IgD-negative memory B cell (primary cell): Measurements from ENCODE around the gene PRR23E. TPM values are rescaled to one million over a fixed set of nuclear protein-coding genes. Genes with fewer than 3 reads are reported as not detected.

Source experiments
- H3K27ac Mint-ChIP-seq, 3 donors: one replicate each; pipeline ENCODE4 v1.8.0; 2020 to 2022; ENCODE audit warnings: mild to moderate bottlenecking in 3 of 3, mixed read lengths in 3 of 3, moderate library complexity in 1 of 3
- H3K27me3 Mint-ChIP-seq: one replicate; pipeline ENCODE4 v1.8.0; 2021; ENCODE audit warnings: mixed read lengths
- H3K36me3 Mint-ChIP-seq: one replicate; pipeline ENCODE4 v1.8.0; 2020; ENCODE audit warnings: mild to moderate bottlenecking, mixed read lengths
- H3K4me1 Mint-ChIP-seq, 3 donors: one replicate each; pipeline ENCODE4 v1.8.0; 2020 to 2022; ENCODE audit warnings: mixed read lengths in 3 of 3, mild to moderate bottlenecking in 1 of 3
- H3K4me3 Mint-ChIP-seq, 4 donors: one replicate each; pipeline ENCODE4 v1.8.0; 2020 to 2022; ENCODE audit warnings: mild to moderate bottlenecking in 4 of 4, mixed read lengths in 4 of 4, moderate library complexity in 3 of 4
- H3K9me3 Mint-ChIP-seq, 3 donors: one replicate each; pipeline ENCODE4 v1.8.0; 2020 to 2021; ENCODE audit warnings: mixed read lengths in 3 of 3, mild to moderate bottlenecking in 1 of 3
- polyA plus RNA-seq: library from polyadenylated mRNA; unstranded; fragments of 300-500 nt; fragmentation: Illumina TruSeq; gene quantifications from one replicate; pipeline ENCODE4 v1.2.3, GENCODE V29; 2021

PRR23E gene
- polyA plus RNA-seq, 1 donor from 2014 or later: not detected

GRCh38 chr3:127158614-127159229 is 34.2 kb upstream of the PRR23E start:
- H3K4me1 Mint-ChIP-seq: no peaks in the 10 kb centered on the region
- H3K36me3 Mint-ChIP-seq: no peaks in the 10 kb centered on the region
- H3K27me3 Mint-ChIP-seq: peaks cover 11% of the 10 kb centered on the region
- H3K27ac Mint-ChIP-seq: no peak overlapping the region
- no peaks in the 10 kb centered on the region for H3K9me3 Mint-ChIP-seq
- H3K4me3 Mint-ChIP-seq: no peak overlapping the region

GRCh38 chr3:127159543-127159942 is 33.4 kb upstream of the PRR23E start:
- H3K4me3 Mint-ChIP-seq: no peak overlapping the region
- H3K27ac Mint-ChIP-seq: no peak overlapping the region
- no peaks in the 10 kb centered on the region for H3K4me1 Mint-ChIP-seq

GRCh38 chr3:127161236-127161635 is 31.7 kb upstream of the PRR23E start:
- no peak overlapping the region for H3K27ac Mint-ChIP-seq
- no peaks in the 10 kb centered on the region for H3K4me1 Mint-ChIP-seq
- peaks cover 11% of the 10 kb centered on the region for H3K27me3 Mint-ChIP-seq
- H3K36me3 Mint-ChIP-seq: no peaks in the 10 kb centered on the region
- no peak overlapping the region for H3K4me3 Mint-ChIP-seq
- H3K9me3 Mint-ChIP-seq: no peaks in the 10 kb centered on the region

More at GRCh38 chr3:127159543-127159942, 33.4 kb upstream of the PRR23E start:
- Mint-ChIP-seq H3K9me3 (no peaks in the 10 kb centered on the region), H3K36me3 (no peaks in the 10 kb centered on the region), H3K27me3 (peaks cover 11% of the 10 kb centered on the region)

- Mint-ChIP-seq H3K4me3 (no peak overlapping the region), H3K4me1 (no peaks in the 10 kb centered on the region), H3K27ac (no peak overlapping the region), H3K9me3 (no peaks in the 10 kb centered on the region), H3K27me3 (peaks cover 13% of the 10 kb centered on the region), H3K36me3 (no peaks in the 10 kb centered on the region)
Observed at GRCh38 chr3:127161973-127162579, 30.9 kb upstream of the PRR23E start.

- Mint-ChIP-seq H3K4me1 (no peaks in the 10 kb centered on the region), H3K9me3 (no peaks in the 10 kb centered on the region), H3K27me3 (peaks cover 11% of the 10 kb centered on the region), H3K4me3 (no peak overlapping the region), H3K36me3 (no peaks in the 10 kb centered on the region), H3K27ac (no peak overlapping the region)
Observed at GRCh38 chr3:127162947-127163645, 29.8 kb upstream of the PRR23E start.

- Mint-ChIP-seq H3K36me3 (no peaks in the 10 kb centered on the region), H3K27me3 (peaks cover 6% of the 10 kb centered on the region), H3K4me3 (no peak overlapping the region), H3K4me1 (no peaks in the 10 kb centered on the region), H3K27ac (no peak overlapping the region), H3K9me3 (no peaks in the 10 kb centered on the region)
Observed at GRCh38 chr3:127164615-127165014, 28.3 kb upstream of the PRR23E start.

- Mint-ChIP-seq H3K4me1 (no peaks in the 10 kb centered on the region), H3K36me3 (no peaks in the 10 kb centered on the region), H3K27ac (no peak overlapping the region), H3K27me3 (peaks cover 6% of the 10 kb centered on the region), H3K4me3 (no peak overlapping the region), H3K9me3 (no peaks in the 10 kb centered on the region)
Observed at GRCh38 chr3:127165036-127165435, 27.9 kb upstream of the PRR23E start.

GRCh38 chr3:127165694-127166485 is 27.0 kb upstream of the PRR23E start:
- no peaks in the 10 kb centered on the region for H3K9me3 Mint-ChIP-seq
- H3K36me3 Mint-ChIP-seq: no peaks in the 10 kb centered on the region
- H3K4me3 Mint-ChIP-seq: no peak overlapping the region
- H3K4me1 Mint-ChIP-seq: no peaks in the 10 kb centered on the region
- no peak overlapping the region for H3K27ac Mint-ChIP-seq
- H3K27me3 Mint-ChIP-seq: peaks cover 4% of the 10 kb centered on the region

GRCh38 chr3:127166501-127167065 is 26.3 kb upstream of the PRR23E start:
- Mint-ChIP-seq H3K9me3 (no peaks in the 10 kb centered on the region), H3K4me3 (no peak overlapping the region)

GRCh38 chr3:127167315-127168043 is 25.5 kb upstream of the PRR23E start:
- Mint-ChIP-seq H3K9me3 (no peaks in the 10 kb centered on the region), H3K4me3 (no peak overlapping the region), H3K27me3 (peaks cover 10% of the 10 kb centered on the region), H3K27ac (no peak overlapping the region), H3K4me1 (no peaks in the 10 kb centered on the region), H3K36me3 (no peaks in the 10 kb centered on the region)

More at GRCh38 chr3:127166501-127167065, 26.3 kb upstream of the PRR23E start:
- Mint-ChIP-seq H3K4me1 (no peaks in the 10 kb centered on the region), H3K27me3 (peaks cover 4% of the 10 kb centered on the region), H3K27ac (no peak overlapping the region), H3K36me3 (no peaks in the 10 kb centered on the region)

GRCh38 chr3:127168271-127168670 is 24.7 kb upstream of the PRR23E start:
- H3K4me1 Mint-ChIP-seq: no peaks in the 10 kb centered on the region
- H3K27ac Mint-ChIP-seq: no peak overlapping the region
- H3K27me3 Mint-ChIP-seq: peaks cover 8% of the 10 kb centered on the region
- no peaks in the 10 kb centered on the region for H3K9me3 Mint-ChIP-seq
- no peak overlapping the region for H3K4me3 Mint-ChIP-seq
- H3K36me3 Mint-ChIP-seq: no peaks in the 10 kb centered on the region

GRCh38 chr3:127170814-127171213 is 22.1 kb upstream of the PRR23E start:
- Mint-ChIP-seq H3K27me3 (peaks cover 18% of the 10 kb centered on the region), H3K27ac (no peak overlapping the region), H3K36me3 (no peaks in the 10 kb centered on the region), H3K9me3 (no peaks in the 10 kb centered on the region), H3K4me3 (no peak overlapping the region), H3K4me1 (no peaks in the 10 kb centered on the region)

- no peak overlapping the region for H3K27ac Mint-ChIP-seq
- no peak overlapping the region for H3K4me3 Mint-ChIP-seq
- no peaks in the 10 kb centered on the region for H3K4me1 Mint-ChIP-seq
- peaks cover 18% of the 10 kb centered on the region for H3K27me3 Mint-ChIP-seq
- H3K9me3 Mint-ChIP-seq: no peaks in the 10 kb centered on the region
- H3K36me3 Mint-ChIP-seq: no peaks in the 10 kb centered on the region
Observed at GRCh38 chr3:127171320-127171719, 21.6 kb upstream of the PRR23E start.

- Mint-ChIP-seq H3K9me3 (no peaks in the 10 kb centered on the region), H3K4me1 (no peaks in the 10 kb centered on the region), H3K4me3 (no peak overlapping the region), H3K27ac (no peak overlapping the region), H3K27me3 (peaks cover 17% of the 10 kb centered on the region), H3K36me3 (no peaks in the 10 kb centered on the region)
Observed at GRCh38 chr3:127171721-127172120, 21.2 kb upstream of the PRR23E start.
